Ishikawa (cell line): ENCODE data around the gene RNASEH2A.
A peak's percentile ranks its signal among the peaks of the same experiment; 100 is the strongest.

ENCODE experiments used
- CEBPB ChIP-seq: IDR thresholded peaks from 2 replicates; pipeline ENCODE4 v1.6.1; 2012
- CREB1 ChIP-seq: IDR thresholded peaks from 2 replicates; pipeline ENCODE4 v1.6.1; 2012; ENCODE audit warnings: low read depth
- EGR1 ChIP-seq: IDR thresholded peaks from 2 replicates; pipeline ENCODE4 v1.6.1; 2012
- EP300 ChIP-seq: IDR thresholded peaks from 2 replicates; pipeline ENCODE4 v1.6.1; 2012; ENCODE audit warnings: borderline replicate concordance
- FOXM1 ChIP-seq: IDR thresholded peaks from 2 replicates; pipeline ENCODE4 v1.6.1; 2012; ENCODE audit warnings: low read depth, borderline replicate concordance
- NFIC ChIP-seq: IDR thresholded peaks from 2 replicates; pipeline ENCODE4 v1.6.1; 2012
- RAD21 ChIP-seq: IDR thresholded peaks from 2 replicates; pipeline ENCODE4 v1.6.1; 2012; ENCODE audit warnings: low read depth
- TAF1 ChIP-seq: IDR thresholded peaks from 2 replicates; pipeline ENCODE4 v1.6.1; 2012; ENCODE audit warnings: low read depth, mild to moderate bottlenecking
- TCF12 ChIP-seq: IDR thresholded peaks from 2 replicates; pipeline ENCODE4 v1.6.1; 2012; ENCODE audit warnings: low read depth
- TEAD4 ChIP-seq: IDR thresholded peaks from 2 replicates; pipeline ENCODE4 v1.6.1; 2012
- USF1 ChIP-seq: IDR thresholded peaks from 2 replicates; pipeline ENCODE4 v1.6.1; 2012
- YY1 ChIP-seq: IDR thresholded peaks from 2 replicates; pipeline ENCODE4 v1.6.1; 2012; ENCODE audit warnings: low read depth
- ZBTB7A ChIP-seq: IDR thresholded peaks from 2 replicates; pipeline ENCODE4 v1.6.1; 2012; ENCODE audit warnings: low read depth
- TF ChIP-seq, protein P1 (sequence below): IDR thresholded peaks from 2 replicates; pipeline ENCODE4 v1.6.1; 2012
- TF ChIP-seq, protein P2 (sequence below): IDR thresholded peaks from 2 replicates; pipeline ENCODE4 v1.6.1; 2012; ENCODE audit warnings: low read depth, mild to moderate bottlenecking

RNASEH2A gene

GRCh38 chr19:12783291-12783848, 23.0 kb upstream of the RNASEH2A start:
- no peak for TF ChIP-seq USF1
- TF ChIP-seq EGR1, result no peak
- no peak for TF ChIP-seq CEBPB
- TF ChIP-seq, protein P1, sequence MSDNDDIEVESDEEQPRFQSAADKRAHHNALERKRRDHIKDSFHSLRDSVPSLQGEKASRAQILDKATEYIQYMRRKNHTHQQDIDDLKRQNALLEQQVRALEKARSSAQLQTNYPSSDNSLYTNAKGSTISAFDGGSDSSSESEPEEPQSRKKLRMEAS, result no peak
- TF ChIP-seq NFIC, result no peak
- no peak; the same call in 1 of the 2 replicates for TF ChIP-seq TAF1
- TF ChIP-seq EP300, result no peak
- no peak for TF ChIP-seq TCF12
- TF ChIP-seq CREB1, result no peak

DNA sequence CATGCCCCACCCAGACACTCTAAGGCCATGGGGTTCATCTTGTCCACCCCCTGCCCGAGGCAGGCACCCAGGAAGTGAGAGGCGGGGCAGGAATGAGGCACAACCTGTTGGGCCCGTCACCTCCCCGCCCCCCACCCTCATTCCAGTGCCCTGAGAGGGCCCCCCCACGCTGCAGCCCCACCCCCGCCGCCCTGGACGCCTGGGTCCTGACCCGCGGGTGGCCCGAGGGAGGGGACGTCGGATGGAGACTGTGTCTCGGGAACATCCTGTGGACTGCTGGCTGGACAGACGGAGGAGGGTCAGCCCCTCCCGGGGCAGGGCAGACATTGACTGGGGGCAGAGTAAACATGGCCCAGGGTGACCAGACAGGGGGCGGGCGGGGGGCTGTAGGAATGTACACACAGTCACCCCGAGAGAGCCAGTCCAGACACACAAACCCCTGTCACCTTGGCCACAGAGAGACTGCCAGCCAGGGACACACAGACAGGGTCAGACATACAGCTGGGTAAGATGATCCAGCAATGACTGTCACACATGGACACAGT, 22.5 kb upstream of the RNASEH2A start:
- TF ChIP-seq TCF12, result peak; percentile 93
- peak; percentile 94 for TF ChIP-seq TEAD4
- no peak for TF ChIP-seq CEBPB
- TF ChIP-seq NFIC, result peak; percentile 50
- 0 out of 2 replicates have a peak, but pooled peaks have one; percentile 14 for TF ChIP-seq USF1
- TF ChIP-seq, protein P1, result peak; percentile 68
- TF ChIP-seq YY1, result 0 out of 2 replicates have a peak, but pooled peaks have one; percentile 49
- peak; percentile 92 for TF ChIP-seq EP300
- TF ChIP-seq EGR1, result peak; percentile 75
- peak; percentile 50; the same call in 1 of the 2 replicates for TF ChIP-seq ZBTB7A
- TF ChIP-seq RAD21, result no peak; the same call in 1 of the 2 replicates
- TF ChIP-seq CREB1, result no peak
- peak; percentile 80 for TF ChIP-seq FOXM1

GRCh38 chr19:12784394-12784870, 22.0 kb upstream of the RNASEH2A start:
- TF ChIP-seq, protein P2, sequence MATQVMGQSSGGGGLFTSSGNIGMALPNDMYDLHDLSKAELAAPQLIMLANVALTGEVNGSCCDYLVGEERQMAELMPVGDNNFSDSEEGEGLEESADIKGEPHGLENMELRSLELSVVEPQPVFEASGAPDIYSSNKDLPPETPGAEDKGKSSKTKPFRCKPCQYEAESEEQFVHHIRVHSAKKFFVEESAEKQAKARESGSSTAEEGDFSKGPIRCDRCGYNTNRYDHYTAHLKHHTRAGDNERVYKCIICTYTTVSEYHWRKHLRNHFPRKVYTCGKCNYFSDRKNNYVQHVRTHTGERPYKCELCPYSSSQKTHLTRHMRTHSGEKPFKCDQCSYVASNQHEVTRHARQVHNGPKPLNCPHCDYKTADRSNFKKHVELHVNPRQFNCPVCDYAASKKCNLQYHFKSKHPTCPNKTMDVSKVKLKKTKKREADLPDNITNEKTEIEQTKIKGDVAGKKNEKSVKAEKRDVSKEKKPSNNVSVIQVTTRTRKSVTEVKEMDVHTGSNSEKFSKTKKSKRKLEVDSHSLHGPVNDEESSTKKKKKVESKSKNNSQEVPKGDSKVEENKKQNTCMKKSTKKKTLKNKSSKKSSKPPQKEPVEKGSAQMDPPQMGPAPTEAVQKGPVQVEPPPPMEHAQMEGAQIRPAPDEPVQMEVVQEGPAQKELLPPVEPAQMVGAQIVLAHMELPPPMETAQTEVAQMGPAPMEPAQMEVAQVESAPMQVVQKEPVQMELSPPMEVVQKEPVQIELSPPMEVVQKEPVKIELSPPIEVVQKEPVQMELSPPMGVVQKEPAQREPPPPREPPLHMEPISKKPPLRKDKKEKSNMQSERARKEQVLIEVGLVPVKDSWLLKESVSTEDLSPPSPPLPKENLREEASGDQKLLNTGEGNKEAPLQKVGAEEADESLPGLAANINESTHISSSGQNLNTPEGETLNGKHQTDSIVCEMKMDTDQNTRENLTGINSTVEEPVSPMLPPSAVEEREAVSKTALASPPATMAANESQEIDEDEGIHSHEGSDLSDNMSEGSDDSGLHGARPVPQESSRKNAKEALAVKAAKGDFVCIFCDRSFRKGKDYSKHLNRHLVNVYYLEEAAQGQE, result no peak
- TF ChIP-seq CREB1, result no peak
- TF ChIP-seq, protein P1, result no peak
- TF ChIP-seq TCF12, result no peak
- no peak for TF ChIP-seq TEAD4

DNA sequence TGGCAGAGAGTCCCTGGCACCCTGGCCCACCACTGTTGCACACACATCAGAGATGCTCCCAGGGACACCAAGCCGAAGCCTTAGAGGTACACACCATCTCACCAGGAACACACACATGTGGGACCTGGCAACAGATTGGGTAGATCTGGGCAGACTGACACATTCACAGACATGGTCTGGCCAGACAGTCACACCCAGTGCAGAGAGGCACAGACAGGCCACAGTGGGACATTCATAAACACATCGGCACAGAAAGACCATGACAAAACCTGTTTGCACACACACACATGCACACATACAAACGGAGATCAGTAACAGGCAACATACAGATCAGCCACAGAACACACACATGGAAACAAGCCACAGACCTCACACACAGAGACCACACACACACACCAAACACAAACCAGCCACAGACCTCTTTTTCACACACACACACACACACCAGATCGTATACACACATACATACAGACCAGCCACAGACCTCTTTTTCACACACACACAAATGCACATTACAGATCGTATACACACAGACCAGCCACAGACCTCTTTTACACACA, 21.4 kb upstream of the RNASEH2A start:
- TF ChIP-seq CEBPB, result no peak
- TF ChIP-seq FOXM1, result no peak
- TF ChIP-seq RAD21, result no peak
- TF ChIP-seq TAF1, result no peak
- TF ChIP-seq ZBTB7A, result no peak
- no peak for TF ChIP-seq YY1
- TF ChIP-seq EP300, result no peak
- TF ChIP-seq NFIC, result no peak
- TF ChIP-seq EGR1, result no peak

DNA sequence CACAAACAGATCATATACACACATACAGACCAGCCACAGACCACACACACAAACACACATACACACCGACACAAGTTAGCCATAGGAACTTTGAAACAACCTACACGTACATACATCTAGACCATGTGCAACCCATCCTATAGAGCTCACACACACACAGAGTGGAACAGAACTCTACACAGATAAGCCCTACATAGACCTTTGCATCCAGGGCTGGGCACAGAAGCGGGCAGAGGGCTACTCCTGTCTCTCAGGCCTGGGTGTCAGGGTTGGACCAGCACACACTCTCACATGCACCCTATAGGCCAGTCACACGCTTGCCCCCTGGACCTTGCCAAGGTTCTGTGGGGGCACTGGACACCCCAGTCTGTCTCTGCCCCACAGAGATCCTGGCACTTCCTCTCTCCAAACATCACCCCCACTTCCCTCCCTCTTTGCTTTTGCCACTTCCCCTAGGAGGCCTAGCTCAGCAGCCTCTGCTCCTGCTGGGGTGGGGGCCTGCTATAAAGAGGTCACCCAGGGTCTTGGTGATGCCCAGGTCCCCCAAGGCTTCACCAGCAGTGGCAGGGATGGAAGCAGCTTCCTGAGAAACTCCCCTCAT, 20.9 kb upstream of the RNASEH2A start:
- TF ChIP-seq TAF1 (no peak), EP300 (no peak), EGR1 (no peak), TEAD4 (no peak), USF1 (no peak), RAD21 (no peak), CEBPB (no peak), YY1 (no peak), CREB1 (no peak), ZBTB7A (no peak), NFIC (no peak), TCF12 (no peak), FOXM1 (no peak)
- TF ChIP-seq, protein P2, result no peak
- TF ChIP-seq, protein P1, result no peak
